Duodenal mucosa (tissue), 2 donors: ENCODE measurements around the gene CDON.
"Not testable (repeated sequence)": the region's sequence is repeated elsewhere in the genome, so short reads cannot be mapped to it uniquely, and the experiment has no call there.

Experiments
- H3K27ac ChIP-seq: one replicate; pipeline ENCODE4 v1.7.0; 2013; ENCODE audit warnings: low read depth, low read length
- H3K27me3 ChIP-seq, 2 donors: one replicate each; pipeline ENCODE4 v1.7.0; 2013; ENCODE audit warnings: low read length in 2 of 2, control low read depth in 1 of 2; ENCODE audit not compliant: insufficient read depth in 2 of 2, control insufficient read depth in 1 of 2
- H3K36me3 ChIP-seq, 2 donors: one replicate each; pipeline ENCODE4 v1.7.0; 2013; ENCODE audit warnings: low read length in 2 of 2, control low read depth in 1 of 2; ENCODE audit not compliant: insufficient read depth in 2 of 2, control insufficient read depth in 1 of 2
- H3K4me1 ChIP-seq, 2 donors: one replicate each; pipeline ENCODE4 v1.7.0; 2013; ENCODE audit warnings: low read length in 2 of 2, control low read depth in 1 of 2; ENCODE audit not compliant: insufficient read depth in 2 of 2, control insufficient read depth in 1 of 2
- H3K4me3 ChIP-seq, 2 donors: one replicate each; pipeline ENCODE4 v1.7.0; 2013; ENCODE audit warnings: low read length in 2 of 2, low read depth in 1 of 2
- H3K9ac ChIP-seq, 2 donors: one replicate each; pipeline ENCODE4 v1.7.0; 2013; ENCODE audit warnings: low read length in 2 of 2, low read depth in 1 of 2
- H3K9me3 ChIP-seq, 2 donors: one replicate each; pipeline ENCODE4 v1.7.0; 2013; ENCODE audit warnings: low read length in 2 of 2, control low read depth in 1 of 2; ENCODE audit not compliant: control insufficient read depth in 1 of 2

The CDON gene

GRCh38 chr11:126046570-126047195 is 16.0 kb downstream of the CDON start:
- peaks cover 0 to 14% of the 10 kb centered on the region in 2 donors for H3K4me1 ChIP-seq
- H3K9ac ChIP-seq = no peak overlapping the region
- no peaks in the 10 kb centered on the region for H3K9me3 ChIP-seq
- no peak overlapping the region for H3K27ac ChIP-seq
- H3K4me3 ChIP-seq = no peak overlapping the region
- no peaks in the 10 kb centered on the region for H3K27me3 ChIP-seq
- H3K36me3 ChIP-seq = no peaks in the 10 kb centered on the region

GRCh38 chr11:126039485-126040271 is 23.0 kb downstream of the CDON start:
- no peak overlapping the region for H3K9ac ChIP-seq
- H3K9me3 ChIP-seq = no peaks in the 10 kb centered on the region
- H3K4me3 ChIP-seq = no peak overlapping the region
- H3K27ac ChIP-seq = no peak overlapping the region
- H3K36me3 ChIP-seq = no peaks in the 10 kb centered on the region
- no peaks in the 10 kb centered on the region for H3K4me1 ChIP-seq
- H3K27me3 ChIP-seq = no peaks in the 10 kb centered on the region

GRCh38 chr11:126035718-126036117 is 26.9 kb downstream of the CDON start:
- Histone ChIP-seq H3K36me3 (no peaks in the 10 kb centered on the region), H3K27ac (no peak overlapping the region), H3K9ac (no peak overlapping the region), H3K4me3 (no peak overlapping the region), H3K27me3 (no peaks in the 10 kb centered on the region), H3K4me1 (no peaks in the 10 kb centered on the region), H3K9me3 (no peaks in the 10 kb centered on the region)

GRCh38 chr11:126034933-126035425 is 27.7 kb downstream of the CDON start:
- Histone ChIP-seq H3K9me3 (no peaks in the 10 kb centered on the region), H3K4me1 (peaks cover 0 to 1% of the 10 kb centered on the region in 2 donors), H3K4me3 (no peak overlapping the region), H3K36me3 (no peaks in the 10 kb centered on the region), H3K27ac (no peak overlapping the region), H3K9ac (no peak overlapping the region), H3K27me3 (no peaks in the 10 kb centered on the region)

GRCh38 chr11:126034039-126034932 is 28.4 kb downstream of the CDON start:
- H3K4me1 ChIP-seq = peaks cover 0 to 7% of the 10 kb centered on the region in 2 donors
- H3K4me3 ChIP-seq = no peak overlapping the region
- H3K27me3 ChIP-seq = no peaks in the 10 kb centered on the region
- no peaks in the 10 kb centered on the region for H3K36me3 ChIP-seq
- H3K27ac ChIP-seq = no peak overlapping the region
- H3K9ac ChIP-seq = no peak overlapping the region
- no peaks in the 10 kb centered on the region for H3K9me3 ChIP-seq

- Histone ChIP-seq H3K9me3 (no peaks in the 10 kb centered on the region), H3K27me3 (no peaks in the 10 kb centered on the region), H3K9ac (no peak overlapping the region), H3K4me3 (no peak overlapping the region), H3K4me1 (peaks cover 0 to 7% of the 10 kb centered on the region in 2 donors), H3K27ac (no peak overlapping the region), H3K36me3 (no peaks in the 10 kb centered on the region)
Observed at GRCh38 chr11:126032375-126032774, 30.3 kb downstream of the CDON start.

GRCh38 chr11:126029805-126030204 is 32.9 kb downstream of the CDON start:
- H3K9me3 ChIP-seq = no peaks in the 10 kb centered on the region
- no peaks in the 10 kb centered on the region for H3K36me3 ChIP-seq
- no peak overlapping the region for H3K27ac ChIP-seq
- no peaks in the 10 kb centered on the region for H3K27me3 ChIP-seq
- no peak overlapping the region for H3K4me3 ChIP-seq
- peaks cover 0 to 7% of the 10 kb centered on the region in 2 donors for H3K4me1 ChIP-seq
- H3K9ac ChIP-seq = no peak overlapping the region

- Histone ChIP-seq H3K4me3 (no peak overlapping the region), H3K4me1 (peaks cover 0 to 7% of the 10 kb centered on the region in 2 donors), H3K9me3 (no peaks in the 10 kb centered on the region), H3K36me3 (no peaks in the 10 kb centered on the region), H3K9ac (no peak overlapping the region), H3K27me3 (no peaks in the 10 kb centered on the region), H3K27ac (no peak overlapping the region)
Observed at GRCh38 chr11:126029237-126029636, 33.4 kb downstream of the CDON start.

GRCh38 chr11:126028534-126028933 is 34.1 kb downstream of the CDON start:
- not testable (repeated sequence) for H3K9ac ChIP-seq, H3K27ac ChIP-seq, H3K36me3 ChIP-seq, H3K4me3 ChIP-seq, H3K4me1 ChIP-seq, H3K9me3 ChIP-seq, H3K27me3 ChIP-seq

- no peaks in the 10 kb centered on the region for H3K27me3 ChIP-seq
Observed at GRCh38 chr11:126026579-126026978, 36.1 kb downstream of the CDON start.

More at GRCh38 chr11:126026579-126026978, 36.1 kb downstream of the CDON start:
- Histone ChIP-seq H3K36me3 (no peaks in the 10 kb centered on the region), H3K4me1 (peaks cover 0 to 7% of the 10 kb centered on the region in 2 donors), H3K9me3 (no peaks in the 10 kb centered on the region), H3K27ac (no peak overlapping the region), H3K9ac (no peak overlapping the region), H3K4me3 (no peak overlapping the region)
